ENCODE data around the gene PLK5. TPM values are rescaled to one million over a fixed set of nuclear protein-coding genes. Genes with fewer than 3 reads are reported as not detected.
"Not testable (repeated sequence)": the region's sequence is repeated elsewhere in the genome, so short reads cannot be mapped to it uniquely, and the experiment has no call there.

PLK5 gene, protein sequence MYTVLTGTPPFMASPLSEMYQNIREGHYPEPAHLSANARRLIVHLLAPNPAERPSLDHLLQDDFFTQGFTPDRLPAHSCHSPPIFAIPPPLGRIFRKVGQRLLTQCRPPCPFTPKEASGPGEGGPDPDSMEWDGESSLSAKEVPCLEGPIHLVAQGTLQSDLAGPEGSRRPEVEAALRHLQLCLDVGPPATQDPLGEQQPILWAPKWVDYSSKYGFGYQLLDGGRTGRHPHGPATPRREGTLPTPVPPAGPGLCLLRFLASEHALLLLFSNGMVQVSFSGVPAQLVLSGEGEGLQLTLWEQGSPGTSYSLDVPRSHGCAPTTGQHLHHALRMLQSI
- not detected for total RNA-seq
- long read RNA-seq: 0 reads

GRCh38 chr19:1523412-1524286 is at the start of gene PLK5:
Gene PLK5, plus strand, starts transcription at chr19:1524077. Its CDS starts 2,920 bp downstream, at chr19:1526997.
- DNase-seq (ENCODE audit: missing footprints) (no peak), ATAC-seq (no peak)
- intact Hi-C loops (cut with DNase I): no loop called here

DNA sequence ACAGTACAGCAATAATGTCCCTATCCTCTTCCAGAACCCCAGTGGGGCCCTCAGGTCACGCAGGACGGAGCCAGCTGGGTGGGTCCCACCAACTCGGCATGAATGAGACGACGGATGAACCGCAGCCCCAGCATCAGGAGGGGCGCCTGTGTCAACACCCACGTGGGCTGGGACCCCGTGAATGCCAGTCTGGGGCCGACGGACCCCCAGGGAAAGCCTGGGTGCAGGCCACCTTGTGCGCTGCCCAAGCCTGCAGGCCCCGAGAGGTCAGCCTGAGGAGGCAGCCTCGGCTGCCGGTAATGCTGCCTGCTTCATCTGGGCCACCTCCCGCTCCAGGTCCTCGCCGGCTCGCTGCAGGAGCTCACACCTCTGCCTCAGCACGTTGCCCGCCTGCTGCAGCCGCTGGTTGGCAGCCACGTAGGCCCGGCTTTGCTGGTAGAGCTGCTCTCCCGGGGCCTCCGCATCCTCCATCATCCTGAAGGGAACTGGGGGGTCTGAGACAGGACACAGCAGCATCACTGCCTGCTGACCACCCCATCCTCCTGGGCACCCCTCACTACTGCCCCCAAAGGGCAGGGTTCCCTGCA is 49.0 kb upstream of the PLK5 start:
- intact Hi-C loops (cut with DNase I): no loop called here
- DNase-seq (ENCODE audit: missing footprints) (peak; percentile 63), ATAC-seq (no peak)

DNA sequence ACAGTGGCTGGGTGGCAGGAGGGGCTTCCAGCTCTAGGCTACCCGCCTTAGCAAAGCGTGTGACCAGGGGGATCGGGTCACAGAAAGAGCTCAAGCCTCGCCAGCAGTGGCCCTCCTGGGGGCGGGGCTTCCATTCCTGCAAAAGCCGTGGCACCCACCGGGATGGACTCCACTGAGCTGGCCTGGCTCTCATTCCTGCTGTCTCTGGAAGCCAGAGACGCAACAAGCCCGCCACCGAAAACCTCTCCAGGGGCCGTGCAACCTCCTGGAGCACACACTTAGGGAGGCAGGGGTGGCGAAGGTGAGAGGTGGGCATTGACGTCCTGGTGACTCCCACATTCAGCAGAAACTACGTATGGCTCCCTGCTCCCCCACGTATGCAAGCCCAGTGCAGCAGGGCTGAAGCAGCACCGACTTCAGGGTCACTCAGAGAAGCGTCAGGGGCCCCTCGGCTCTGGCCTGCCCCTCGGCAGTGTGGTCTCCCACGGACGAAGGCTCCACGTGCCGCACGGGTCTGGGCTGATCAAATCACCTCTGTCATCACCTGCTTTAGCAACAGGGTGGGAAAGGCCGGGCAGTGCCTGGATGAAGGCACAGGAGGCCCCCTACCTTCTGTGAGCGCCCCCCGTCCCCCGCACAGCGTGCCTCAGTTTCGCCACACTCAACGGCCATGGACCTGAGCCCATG is 48.0 kb upstream of the PLK5 start:
- intact Hi-C loops (cut with DNase I): no loop called here
- ATAC-seq (no peak), DNase-seq (ENCODE audit: missing footprints) (peak; percentile 56)

DNA sequence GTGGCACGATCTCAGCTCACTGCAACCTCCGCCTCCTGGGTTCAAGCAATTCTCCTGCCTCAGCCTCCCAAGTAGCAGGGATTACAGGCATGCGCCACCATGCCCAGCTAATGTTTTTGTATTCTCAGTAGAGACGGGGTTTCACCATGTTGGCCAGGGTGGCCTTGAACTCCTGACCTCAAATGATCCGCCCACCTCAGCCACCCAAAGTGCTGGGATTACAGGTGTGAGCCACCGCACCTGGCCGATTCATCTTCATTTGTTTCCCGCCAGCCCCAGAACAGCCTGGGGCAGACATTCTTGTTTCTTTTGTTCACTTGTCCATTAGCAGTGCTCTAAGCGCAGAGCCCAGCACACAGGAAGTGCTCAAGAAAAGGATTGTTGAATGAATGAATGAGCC is 46.8 kb upstream of the PLK5 start:
- ATAC-seq; intact Hi-C loops (cut with DNase I): not testable (repeated sequence)
- peak; percentile 4 for DNase-seq (ENCODE audit: missing footprints)

DNA sequence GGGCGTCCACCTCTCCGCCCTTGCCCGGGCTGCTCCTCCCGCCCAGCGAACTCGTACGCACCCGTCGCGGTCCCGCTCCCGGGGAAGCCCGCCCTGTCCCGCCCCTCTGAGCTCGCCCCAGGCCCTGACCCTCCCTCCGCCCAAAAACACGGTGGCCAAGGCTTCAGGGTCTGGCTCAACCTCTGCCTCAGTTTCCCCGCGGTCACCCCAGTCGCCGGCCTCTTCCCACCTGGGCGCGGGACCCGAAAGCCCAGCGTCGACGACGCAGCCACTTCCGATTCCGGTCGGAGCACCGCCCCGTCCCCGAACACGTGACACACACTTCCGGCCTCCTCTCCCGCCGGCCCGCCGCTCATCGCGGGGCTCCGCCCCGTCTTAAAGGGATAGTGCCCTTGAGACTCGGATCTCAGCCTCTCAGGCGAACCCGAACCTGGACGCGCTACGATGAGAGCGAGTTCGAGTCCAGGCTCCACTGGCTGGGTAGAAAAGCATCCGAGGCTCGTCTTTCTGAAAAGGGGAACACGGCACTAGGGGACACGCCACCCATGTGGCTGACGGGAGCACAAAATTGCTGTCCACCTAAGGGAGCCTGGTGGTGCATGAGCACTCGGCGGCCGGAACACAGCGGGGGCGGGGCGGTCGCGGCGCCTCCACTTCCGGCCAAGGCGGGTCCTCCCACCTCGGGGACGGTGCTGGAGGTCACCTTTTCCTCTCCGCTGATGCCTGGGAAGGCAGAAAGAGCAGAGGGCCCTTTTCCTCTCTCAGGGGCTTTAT is 44.8 kb upstream of the PLK5 start, which contains the start of gene C19orf25:
Gene C19orf25 (minus strand): TSS at position 282 of the 774 bp plus-strand sequence. CDS start 312 bp downstream, outside the sequence.
- ATAC-seq (peak; percentile 96), DNase-seq (ENCODE audit: missing footprints) (peak; percentile 97)
- intact Hi-C loops (cut with DNase I): loop anchor here (1.0 kb wide), 1 partner anchor 11 kb away; the partner anchor contains the start of gene PCSK4

DNA sequence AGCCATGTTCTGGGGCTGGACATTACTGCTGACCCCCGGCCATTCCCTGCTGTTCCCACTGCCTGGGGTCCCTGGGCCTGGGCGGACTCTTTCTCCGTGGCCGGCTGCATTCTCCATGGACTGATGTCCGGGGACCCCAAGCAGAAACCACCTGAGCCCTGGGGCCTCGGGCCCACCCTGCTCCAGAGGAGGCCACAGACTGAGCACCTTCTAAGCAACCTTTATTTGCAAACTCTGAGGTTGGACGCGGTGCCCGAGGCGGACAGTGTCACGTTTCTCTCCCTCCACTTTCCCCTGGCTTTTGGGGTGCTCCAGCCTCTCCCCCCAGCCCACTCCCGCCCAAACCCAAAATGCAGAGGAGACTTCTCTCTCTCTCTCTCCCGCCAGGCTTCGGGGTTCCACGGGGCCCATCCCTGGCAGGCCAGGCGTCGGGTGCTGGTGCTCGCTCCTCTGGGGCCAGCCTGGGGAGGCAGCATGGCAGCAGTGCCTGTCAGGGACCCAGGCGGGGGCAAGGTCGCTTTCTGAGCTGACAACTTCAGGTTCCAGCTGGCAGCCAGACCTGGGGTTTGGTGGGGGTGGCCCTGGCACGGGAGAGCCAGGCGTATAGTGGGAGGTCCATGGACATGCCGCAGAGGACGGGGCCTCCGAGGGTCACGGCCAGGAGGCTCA is 42.5 kb upstream of the PLK5 start:
- ATAC-seq (no peak), DNase-seq (ENCODE audit: missing footprints) (peak; percentile 53)
- intact Hi-C loops (cut with DNase I): no loop called here

- no peak for ATAC-seq
- intact Hi-C loops (cut with DNase I): no loop called here
- DNase-seq (ENCODE audit: missing footprints): peak; percentile 61
These were observed 42.0 kb upstream of the PLK5 start for GRCh38 chr19:1481893-1482360.

DNA sequence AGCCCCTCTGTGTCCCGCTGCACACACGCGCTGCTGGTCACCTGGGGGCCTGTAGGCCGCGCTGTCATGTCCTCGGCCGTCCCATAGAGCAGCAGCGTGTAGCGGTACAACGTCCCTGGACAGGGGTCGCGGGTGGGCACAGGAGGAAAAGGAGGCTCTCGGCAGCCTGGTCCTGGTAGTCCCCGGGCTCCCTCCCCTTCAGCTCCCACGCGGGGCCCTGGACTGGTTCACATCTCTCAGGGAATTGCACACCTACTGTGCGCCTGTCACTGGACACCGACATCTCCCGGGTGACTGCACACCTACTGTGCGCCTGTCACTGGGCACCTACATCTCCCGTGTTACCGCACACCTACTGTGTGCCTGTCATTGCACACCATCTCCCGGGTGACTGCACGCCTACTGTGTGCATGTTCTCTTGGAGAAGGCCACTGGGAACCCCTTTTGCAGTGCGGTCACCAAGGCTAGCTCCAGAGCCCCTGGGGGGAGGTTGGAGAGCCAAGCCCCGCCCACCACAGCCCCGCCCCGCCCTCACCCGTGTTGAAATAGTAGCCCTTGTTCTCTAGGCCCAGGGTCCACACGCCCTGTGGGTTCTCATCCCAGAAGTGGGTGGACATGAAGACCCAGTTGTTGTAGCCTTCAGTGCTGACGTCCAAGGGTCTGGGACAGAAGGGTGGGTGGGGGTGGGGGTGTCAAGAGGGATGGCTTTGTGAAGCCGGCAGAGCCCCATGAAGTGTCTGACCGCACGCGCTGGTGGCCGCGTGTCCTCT is 41.3 kb upstream of the PLK5 start:
- DNase-seq (ENCODE audit: missing footprints) (peak; percentile 51), ATAC-seq (no peak)
- intact Hi-C loops (cut with DNase I): no loop called here

DNA sequence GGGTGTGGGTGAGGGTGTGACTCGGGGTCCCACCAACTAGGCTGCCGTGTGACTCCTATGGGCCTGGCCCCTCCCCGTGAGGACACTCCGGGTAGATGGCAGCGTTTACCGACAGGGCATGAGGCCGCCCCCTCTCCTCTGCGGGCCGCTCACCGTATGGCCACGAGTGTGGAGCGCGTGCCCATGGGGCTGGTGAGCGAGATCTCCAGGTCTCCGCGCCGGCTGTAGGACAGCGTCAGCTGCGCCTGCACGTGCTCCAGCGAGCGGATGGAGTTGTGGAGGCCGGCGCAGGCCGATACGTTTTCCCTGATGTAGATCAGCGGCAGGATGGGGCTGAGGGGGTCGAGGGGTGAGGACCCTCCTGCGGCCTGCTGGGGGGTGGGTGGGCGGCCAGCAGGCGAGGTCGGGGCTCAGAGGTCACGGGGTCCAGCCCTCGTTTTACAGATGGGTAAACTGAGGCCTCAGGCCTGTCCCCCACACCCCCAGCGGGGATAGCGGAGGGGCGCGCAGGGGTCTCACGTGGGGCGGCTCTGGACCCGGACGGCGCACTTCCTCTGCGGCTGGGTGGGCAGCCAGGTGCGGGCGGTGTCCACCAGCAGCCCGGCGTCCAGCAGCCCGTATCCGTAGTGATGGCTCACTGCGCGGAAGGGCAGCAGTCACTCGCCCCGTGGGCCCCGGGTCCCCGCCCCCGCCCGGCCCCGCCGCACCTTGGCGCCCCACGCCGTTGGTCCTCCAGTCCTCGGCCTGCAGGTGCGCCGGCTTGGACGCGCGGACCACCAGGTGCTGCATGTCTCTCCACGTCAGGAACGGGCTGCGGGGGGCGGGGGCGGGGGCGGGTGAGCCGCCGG is 40.5 kb upstream of the PLK5 start:
- DNase-seq (ENCODE audit: missing footprints): peak; percentile 62
- intact Hi-C loops (cut with DNase I): no loop called here
- ATAC-seq: no peak

DNA sequence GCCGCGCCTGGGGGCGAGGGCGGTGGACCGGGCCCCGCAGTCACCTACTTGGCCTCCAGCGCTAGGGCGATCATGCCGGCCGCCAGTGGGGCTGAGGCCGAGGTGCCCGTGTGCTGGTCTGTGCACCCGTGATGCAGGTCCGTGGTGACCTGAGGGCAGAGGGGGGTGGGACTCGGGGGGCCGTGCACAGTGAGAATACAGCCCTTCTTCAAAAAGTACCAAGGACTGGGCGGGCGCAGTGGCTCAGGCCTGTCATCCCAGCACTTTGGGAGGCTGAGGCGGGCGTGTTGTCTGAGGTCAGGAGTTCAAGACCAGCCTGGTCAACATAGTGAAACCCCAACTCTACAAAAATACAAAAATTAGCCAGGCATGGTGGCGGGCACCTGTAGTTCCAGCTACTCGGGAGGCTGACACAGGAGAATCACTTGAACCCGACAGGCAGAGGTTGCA is 39.9 kb upstream of the PLK5 start:
- ATAC-seq (no peak), DNase-seq (ENCODE audit: missing footprints) (peak; percentile 45)
- intact Hi-C loops (cut with DNase I): no loop called here

DNA sequence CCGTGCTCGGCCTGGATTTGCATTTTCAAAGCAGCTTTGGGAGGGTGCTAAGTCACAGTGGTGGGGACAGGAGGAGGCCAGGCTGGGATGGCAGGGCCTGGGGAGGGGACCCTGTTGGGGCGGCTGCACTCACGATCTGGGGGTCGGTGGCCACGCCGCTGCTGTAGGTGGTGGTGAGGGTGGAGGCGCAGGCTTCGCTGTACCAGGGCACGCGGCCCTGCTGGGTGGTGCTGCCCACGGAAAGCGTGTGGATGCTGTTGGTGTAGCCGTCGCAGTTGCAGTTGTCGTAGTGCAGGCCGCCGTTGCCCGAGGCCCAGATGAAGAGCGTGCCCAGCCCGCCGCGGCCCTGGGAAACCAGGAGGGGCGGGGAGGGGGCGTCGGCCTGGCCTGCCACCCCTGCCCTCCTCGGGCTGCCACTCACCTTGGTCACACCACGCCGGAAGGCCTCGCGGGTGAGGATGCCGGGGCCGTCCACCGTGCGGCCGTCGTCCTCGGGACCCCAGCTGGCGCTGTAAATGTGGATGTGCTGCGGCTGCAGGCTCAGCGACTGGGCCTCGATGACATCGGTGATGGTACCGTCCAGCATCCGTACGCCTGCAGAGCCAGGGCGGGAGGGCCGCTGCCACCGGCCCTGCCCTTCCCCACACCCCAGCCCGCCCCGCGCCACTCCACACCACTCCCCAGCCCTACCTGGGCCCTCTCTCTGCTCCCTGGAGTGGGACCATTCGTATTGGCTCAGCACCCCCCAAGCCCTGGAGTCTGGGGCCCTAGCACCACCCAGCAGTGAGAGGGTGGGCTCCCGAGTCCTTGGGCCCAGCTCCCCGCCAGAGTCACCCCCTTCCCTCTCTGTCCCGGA is 36.9 kb upstream of the PLK5 start:
- DNase-seq (ENCODE audit: missing footprints) (peak; percentile 46), ATAC-seq (no peak)
- intact Hi-C loops (cut with DNase I): no loop called here

GRCh38 chr19:1487576-1488281 is 36.1 kb upstream of the PLK5 start:
- intact Hi-C loops (cut with DNase I): no loop called here
- peak; percentile 57 for DNase-seq (ENCODE audit: missing footprints)

DNA sequence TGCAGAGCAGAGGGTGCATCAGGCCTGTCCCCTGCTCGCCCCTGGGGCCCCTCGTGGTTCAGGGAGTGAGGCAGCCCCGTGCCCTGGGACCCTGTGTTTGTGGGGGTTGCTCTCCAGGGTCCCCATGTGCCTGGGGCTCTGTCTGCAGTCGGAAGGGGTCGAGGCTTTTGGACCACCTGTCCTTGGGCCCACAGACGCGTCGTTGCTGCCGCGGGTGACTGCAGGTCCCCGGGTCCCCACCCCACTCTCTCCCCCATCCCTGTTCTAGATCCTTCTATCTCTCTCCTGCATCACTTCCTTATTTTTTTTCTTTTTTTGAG is 35.6 kb upstream of the PLK5 start:
- intact Hi-C loops (cut with DNase I): no loop called here
- ATAC-seq (no peak), DNase-seq (ENCODE audit: missing footprints) (no peak)

More at GRCh38 chr19:1487576-1488281, 36.1 kb upstream of the PLK5 start:
- no peak for ATAC-seq

Measured in Right ventricle myocardium inferior (tissue), 1 donor.